ENCODE measurements around the gene CACNG4. TPM values are rescaled to one million over a fixed set of nuclear protein-coding genes. Genes with fewer than 3 reads are reported as not detected.

CACNG4 gene
- total RNA-seq, 1 experiment from 2014 or later: 6.3 TPM

DNA sequence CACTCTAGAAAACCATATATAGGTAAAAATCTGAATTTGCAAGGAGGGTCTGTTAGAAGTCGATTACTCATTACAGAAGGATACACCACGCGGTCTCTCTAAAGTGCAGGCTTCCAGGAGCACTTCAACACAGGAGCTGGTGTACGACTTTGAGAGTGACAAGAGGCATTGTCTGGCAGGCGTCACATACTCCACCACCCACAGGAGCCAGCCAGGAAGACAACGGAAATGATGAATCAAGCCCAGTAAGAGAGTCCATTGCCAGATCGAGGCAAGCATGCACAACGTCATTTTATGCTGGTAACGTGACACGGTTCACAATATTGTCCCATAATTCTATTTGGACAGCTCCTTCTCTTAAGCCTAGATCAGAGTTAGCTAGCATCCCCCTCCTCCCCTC lies 15.0 kb upstream of the CACNG4 start:
- Histone ChIP-seq H3K56ac (ENCODE audit: insufficient read length, low read depth, low read length) (no peak overlapping the region), H4K8ac (replicated peaks; ENCODE audit: insufficient read length, low read depth, low read length) (no peak overlapping the region), H2BK20ac (ENCODE audit: low read depth, low read length, poor library complexity, severe bottlenecking) (no peak overlapping the region), H2AFZ (ENCODE audit: low read length) (no peak overlapping the region), H2BK120ac (ENCODE audit: low read depth, low read length, poor library complexity, severe bottlenecking) (no peak overlapping the region), H3K4ac (ENCODE audit: low read depth, low read length) (no peak overlapping the region), H4K20me1 (ENCODE audit: control insufficient read depth, insufficient read depth, insufficient read length) (no peaks in the 10 kb centered on the region), H3K9ac (ENCODE audit: extremely low read depth, insufficient read length, low read length) (no peak overlapping the region), H3K79me1 (ENCODE audit: insufficient read depth, low read depth, low read length, poor library complexity, severe bottlenecking) (no peaks in the 10 kb centered on the region), H3K4me2 (ENCODE audit: insufficient read depth, insufficient read length, low read length) (no peak overlapping the region), H3K79me2 (ENCODE audit: insufficient read depth, low read length) (no peaks in the 10 kb centered on the region), H3K9me3 (ENCODE audit: control insufficient read depth, low read depth, low read length) (no peaks in the 10 kb centered on the region), H3K27me3 (ENCODE audit: insufficient read depth, low read length) (no peaks in the 10 kb centered on the region), H2BK15ac (ENCODE audit: low read depth, low read length) (no peak overlapping the region), H3K23ac (ENCODE audit: insufficient read length, low read depth, low read length) (no peak overlapping the region), H3K23me2 (ENCODE audit: insufficient read length, low read depth, low read length, poor library complexity, severe bottlenecking) (no peaks in the 10 kb centered on the region), H3K18ac (ENCODE audit: insufficient read length, low read depth, low read length) (no peak overlapping the region), H2BK5ac (ENCODE audit: insufficient read length, low read length) (no peak overlapping the region), H2AK5ac (ENCODE audit: insufficient read length, low read length) (no peak overlapping the region), H2BK12ac (ENCODE audit: insufficient read length, low read depth, low read length) (no peak overlapping the region), H3T11ph (ENCODE audit: low read length) (no peak overlapping the region), H3K4me1 (ENCODE audit: insufficient read depth, low read length) (peaks cover 13% of the 10 kb centered on the region), H4K91ac (ENCODE audit: insufficient read length, low read depth, low read length) (no peak overlapping the region), H3K14ac (ENCODE audit: insufficient read depth, low read length) (no peak overlapping the region), H4K5ac (ENCODE audit: insufficient read length, low read depth, low read length) (no peak overlapping the region), H3K27ac (ENCODE audit: insufficient read length, low read depth, low read length) (no peak overlapping the region)
- Mint-ChIP-seq H3K9me3 (peaks cover 13 to 14% of the 10 kb centered on the region in 2 experiments), H3K27ac (no peak overlapping the region), H3K4me3 (no peak overlapping the region), H3K36me3 (ENCODE audit: insufficient read depth in 1 of 3, low read depth in 3 of 3) (peaks cover 2 to 18% (median 4%) of the 10 kb centered on the region in 3 experiments; a peak in 6 of 7 replicates), H3K27me3 (ENCODE audit: low read depth) (peaks cover 17% of the 10 kb centered on the region), H3K4me1 (peaks cover 43 to 45% of the 10 kb centered on the region in 2 experiments)
- TF ChIP-seq, protein P1, sequence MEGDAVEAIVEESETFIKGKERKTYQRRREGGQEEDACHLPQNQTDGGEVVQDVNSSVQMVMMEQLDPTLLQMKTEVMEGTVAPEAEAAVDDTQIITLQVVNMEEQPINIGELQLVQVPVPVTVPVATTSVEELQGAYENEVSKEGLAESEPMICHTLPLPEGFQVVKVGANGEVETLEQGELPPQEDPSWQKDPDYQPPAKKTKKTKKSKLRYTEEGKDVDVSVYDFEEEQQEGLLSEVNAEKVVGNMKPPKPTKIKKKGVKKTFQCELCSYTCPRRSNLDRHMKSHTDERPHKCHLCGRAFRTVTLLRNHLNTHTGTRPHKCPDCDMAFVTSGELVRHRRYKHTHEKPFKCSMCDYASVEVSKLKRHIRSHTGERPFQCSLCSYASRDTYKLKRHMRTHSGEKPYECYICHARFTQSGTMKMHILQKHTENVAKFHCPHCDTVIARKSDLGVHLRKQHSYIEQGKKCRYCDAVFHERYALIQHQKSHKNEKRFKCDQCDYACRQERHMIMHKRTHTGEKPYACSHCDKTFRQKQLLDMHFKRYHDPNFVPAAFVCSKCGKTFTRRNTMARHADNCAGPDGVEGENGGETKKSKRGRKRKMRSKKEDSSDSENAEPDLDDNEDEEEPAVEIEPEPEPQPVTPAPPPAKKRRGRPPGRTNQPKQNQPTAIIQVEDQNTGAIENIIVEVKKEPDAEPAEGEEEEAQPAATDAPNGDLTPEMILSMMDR (conservative IDR thresholded peaks at IDR 0.05): no peak
- no peak for DNase-seq
- WGBS (ENCODE audit: extremely low coverage, insufficient read length, low lambda C conversion rate): no CpG with 5 or more reads among the region's 10 CpGs

Data from H9 (cell line).